ENCODE measurements around the gene SCO2.

SCO2 gene

GRCh38 chr22:50562523-50563412 lies 37.4 kb upstream of the SCO2 start, which contains the start of gene SYCE3:
TSS of gene SYCE3 (minus strand) at chr22:50562919. CDS start at chr22:50556405, 6,514 bp downstream.
- TF ChIP-seq YY1 (IDR thresholded peaks at IDR 0.05; ENCODE audit: insufficient read depth, insufficient read length) (no peak), ZNF274 (IDR thresholded peaks at IDR 0.05; ENCODE audit: low read depth, low read length) (no peak)
- H3K4me3 ChIP-seq (ENCODE audit: insufficient read length, low read depth) = peak within 1 kb of the TSS; percentile 46
- peaks cover 23% of the 10 kb centered on the region for H3K27me3 ChIP-seq (ENCODE audit: insufficient read depth, insufficient read length)
- peak within 1 kb of the TSS; percentile 59 for H3K9ac ChIP-seq (ENCODE audit: insufficient read length, low read depth)
- H3K36me3 ChIP-seq (ENCODE audit: insufficient read depth, insufficient read length, low read length) = peaks cover 3% of the 10 kb centered on the region
- H3K9me3 ChIP-seq (ENCODE audit: insufficient read depth, low read length) = no peaks in the 10 kb centered on the region
- DNase-seq (ENCODE audit: low read depth, low spot score) = peak; percentile 86
- H3K4me1 ChIP-seq (ENCODE audit: insufficient read depth, insufficient read length) = peaks cover 3% of the 10 kb centered on the region

DNA sequence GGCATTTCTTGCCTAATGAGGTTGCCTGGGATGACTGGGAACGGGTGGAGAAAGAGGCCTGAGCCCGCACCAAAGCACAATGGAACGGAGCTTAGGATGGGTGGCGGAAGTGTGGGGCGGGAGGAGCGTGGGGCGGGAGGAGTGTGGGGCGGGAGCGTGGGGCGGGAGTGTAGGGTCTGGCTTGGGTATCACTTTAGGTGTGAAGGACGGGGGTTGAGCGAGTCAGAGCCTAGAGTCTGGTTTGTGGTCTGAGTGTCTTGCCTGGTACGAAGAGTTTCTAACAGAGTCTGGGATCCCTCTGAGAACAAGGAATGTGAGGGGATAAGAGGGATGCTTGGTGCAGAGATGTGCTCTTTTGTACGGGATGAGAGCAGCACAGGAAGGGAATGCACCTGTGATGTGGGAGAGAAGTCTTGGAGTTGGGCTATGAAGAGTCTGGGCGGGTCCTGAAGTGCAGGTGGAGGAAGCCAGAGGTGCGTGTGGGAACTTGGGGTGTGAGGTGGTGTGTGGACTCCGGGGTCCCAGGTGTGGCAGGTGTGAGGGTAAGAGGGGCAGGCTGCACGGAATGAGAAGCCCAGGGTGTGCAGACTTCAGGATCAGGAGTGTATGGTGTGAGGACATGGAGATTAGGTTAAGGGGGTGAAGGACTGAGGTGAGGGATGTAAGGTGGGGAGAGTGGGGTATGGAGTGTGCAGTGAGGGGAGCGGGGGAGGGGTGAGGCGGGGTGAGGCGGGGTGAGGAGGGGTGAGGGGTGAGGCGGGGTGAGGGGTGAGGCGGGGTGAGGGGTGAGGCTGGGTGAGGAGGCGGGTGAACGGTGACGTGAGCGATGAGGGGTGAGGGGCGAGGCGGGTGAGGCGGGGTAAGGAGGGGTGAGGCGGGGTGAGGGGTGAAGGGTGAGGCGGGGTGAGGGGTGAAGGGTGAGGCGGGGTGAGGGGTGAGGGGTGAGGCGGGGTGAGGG lies 36.3 kb upstream of the SCO2 start:
- peaks cover 23% of the 10 kb centered on the region for H3K27me3 ChIP-seq (ENCODE audit: insufficient read depth, insufficient read length)
- no peak overlapping the region for H3K4me3 ChIP-seq (ENCODE audit: insufficient read length, low read depth)
- no peak overlapping the region for H3K9ac ChIP-seq (ENCODE audit: insufficient read length, low read depth)
- no peak for DNase-seq (ENCODE audit: low read depth, low spot score)
- no peaks in the 10 kb centered on the region for H3K9me3 ChIP-seq (ENCODE audit: insufficient read depth, low read length)
- H3K4me1 ChIP-seq (ENCODE audit: insufficient read depth, insufficient read length) = peaks cover 3% of the 10 kb centered on the region
- H3K36me3 ChIP-seq (ENCODE audit: insufficient read depth, insufficient read length, low read length) = no peaks in the 10 kb centered on the region
- TF ChIP-seq SUZ12 (IDR thresholded peaks at IDR 0.05; ENCODE audit: extremely low read depth, insufficient read depth, insufficient read length) (no peak), YY1 (IDR thresholded peaks at IDR 0.05; ENCODE audit: insufficient read depth, insufficient read length) (no peak), ZNF274 (IDR thresholded peaks at IDR 0.05; ENCODE audit: low read depth, low read length) (no peak)

DNA sequence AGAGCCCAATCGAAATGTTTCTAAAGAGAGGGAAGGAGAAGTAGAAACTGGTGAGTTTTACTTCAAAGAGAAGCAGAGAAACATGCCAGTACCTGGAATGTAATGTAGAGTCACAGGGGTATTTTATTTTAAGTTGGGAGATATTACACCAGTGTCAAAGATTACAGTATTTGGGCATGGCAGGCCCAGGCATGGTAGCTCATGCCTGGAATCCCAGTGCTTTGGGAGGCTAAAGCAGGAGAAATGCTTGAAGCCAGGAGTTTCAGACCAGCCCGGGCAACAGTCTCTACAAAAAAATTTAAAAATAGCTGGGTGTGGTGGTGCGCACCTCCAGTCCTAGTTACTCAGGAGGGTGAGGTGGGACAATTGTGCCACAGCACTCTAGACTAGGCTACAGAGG lies 34.6 kb upstream of the SCO2 start:
- Histone ChIP-seq H3K4me3 (ENCODE audit: insufficient read length, low read depth) (no peak overlapping the region), H3K27me3 (ENCODE audit: insufficient read depth, insufficient read length) (peaks cover 21% of the 10 kb centered on the region), H3K4me1 (ENCODE audit: insufficient read depth, insufficient read length) (peaks cover 3% of the 10 kb centered on the region), H3K9ac (ENCODE audit: insufficient read length, low read depth) (no peak overlapping the region), H3K36me3 (ENCODE audit: insufficient read depth, insufficient read length, low read length) (no peaks in the 10 kb centered on the region), H3K9me3 (ENCODE audit: insufficient read depth, low read length) (no peaks in the 10 kb centered on the region)
- TF ChIP-seq YY1 (IDR thresholded peaks at IDR 0.05; ENCODE audit: insufficient read depth, insufficient read length) = no peak
- no peak for TF ChIP-seq ZNF274 (IDR thresholded peaks at IDR 0.05; ENCODE audit: low read depth, low read length)
- no peak for TF ChIP-seq SUZ12 (IDR thresholded peaks at IDR 0.05; ENCODE audit: extremely low read depth, insufficient read depth, insufficient read length)
- no peak for DNase-seq (ENCODE audit: low read depth, low spot score)

DNA sequence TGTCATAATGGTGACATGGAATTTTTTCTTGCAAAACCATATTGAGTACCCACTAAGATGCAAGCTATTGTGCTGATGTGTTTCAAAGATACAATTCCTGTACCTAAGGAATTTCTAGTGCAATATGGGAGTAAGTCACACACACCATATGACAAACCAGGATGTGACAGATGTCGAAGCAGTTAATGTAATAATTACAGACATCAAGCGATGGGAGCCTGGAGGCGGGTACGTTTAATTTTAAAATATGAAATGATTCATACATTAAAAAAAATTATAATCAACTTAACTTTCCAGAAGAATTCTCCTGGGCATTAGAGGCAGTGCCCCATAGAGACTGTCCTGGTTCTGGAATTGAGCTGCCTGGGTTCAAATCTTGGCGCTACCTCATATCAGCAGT lies 31.3 kb upstream of the SCO2 start:
- H3K27me3 ChIP-seq (ENCODE audit: insufficient read depth, insufficient read length) = no peaks in the 10 kb centered on the region
- H3K4me1 ChIP-seq (ENCODE audit: insufficient read depth, insufficient read length) = peaks cover 2% of the 10 kb centered on the region
- H3K36me3 ChIP-seq (ENCODE audit: insufficient read depth, insufficient read length, low read length) = no peaks in the 10 kb centered on the region
- H3K9me3 ChIP-seq (ENCODE audit: insufficient read depth, low read length) = no peaks in the 10 kb centered on the region
- DNase-seq (ENCODE audit: low read depth, low spot score) = no peak
- no peak for TF ChIP-seq YY1 (IDR thresholded peaks at IDR 0.05; ENCODE audit: insufficient read depth, insufficient read length)
- no peak overlapping the region for H3K9ac ChIP-seq (ENCODE audit: insufficient read length, low read depth)
- no peak overlapping the region for H3K4me3 ChIP-seq (ENCODE audit: insufficient read length, low read depth)

GRCh38 chr22:50553310-50553709 lies 27.9 kb upstream of the SCO2 start:
- no peaks in the 10 kb centered on the region for H3K9me3 ChIP-seq (ENCODE audit: insufficient read depth, low read length)
- no peak overlapping the region for H3K4me3 ChIP-seq (ENCODE audit: insufficient read length, low read depth)
- H3K4me1 ChIP-seq (ENCODE audit: insufficient read depth, insufficient read length) = no peaks in the 10 kb centered on the region
- H3K36me3 ChIP-seq (ENCODE audit: insufficient read depth, insufficient read length, low read length) = no peaks in the 10 kb centered on the region
- H3K9ac ChIP-seq (ENCODE audit: insufficient read length, low read depth) = no peak overlapping the region
- no peak for TF ChIP-seq ZNF274 (IDR thresholded peaks at IDR 0.05; ENCODE audit: low read depth, low read length)
- TF ChIP-seq SUZ12 (IDR thresholded peaks at IDR 0.05; ENCODE audit: extremely low read depth, insufficient read depth, insufficient read length) = no peak
- TF ChIP-seq YY1 (IDR thresholded peaks at IDR 0.05; ENCODE audit: insufficient read depth, insufficient read length) = no peak
- no peaks in the 10 kb centered on the region for H3K27me3 ChIP-seq (ENCODE audit: insufficient read depth, insufficient read length)
- no peak for DNase-seq (ENCODE audit: low read depth, low spot score)

GRCh38 chr22:50551160-50551752 lies 25.9 kb upstream of the SCO2 start:
- Histone ChIP-seq H3K36me3 (ENCODE audit: insufficient read depth, insufficient read length, low read length) (no peaks in the 10 kb centered on the region), H3K9ac (ENCODE audit: insufficient read length, low read depth) (no peak overlapping the region), H3K4me1 (ENCODE audit: insufficient read depth, insufficient read length) (no peaks in the 10 kb centered on the region), H3K4me3 (ENCODE audit: insufficient read length, low read depth) (no peak overlapping the region), H3K27me3 (ENCODE audit: insufficient read depth, insufficient read length) (no peaks in the 10 kb centered on the region), H3K9me3 (ENCODE audit: insufficient read depth, low read length) (no peaks in the 10 kb centered on the region)
- TF ChIP-seq ZNF274 (IDR thresholded peaks at IDR 0.05; ENCODE audit: low read depth, low read length) = no peak
- TF ChIP-seq SUZ12 (IDR thresholded peaks at IDR 0.05; ENCODE audit: extremely low read depth, insufficient read depth, insufficient read length) = no peak
- TF ChIP-seq YY1 (IDR thresholded peaks at IDR 0.05; ENCODE audit: insufficient read depth, insufficient read length) = no peak
- DNase-seq (ENCODE audit: low read depth, low spot score) = no peak

Data from NT2/D1 (cell line).